ENCODE measurements around the gene SLC25A23. TPM values are rescaled to one million over a fixed set of nuclear protein-coding genes. Genes with fewer than 3 reads are reported as not detected.

Gene SLC25A23
- total RNA-seq, 3 donors from 2014 or later = 14.0 to 37.8 (median 18.4) TPM

GRCh38 chr19:6473647-6474046 lies 14.1 kb upstream of the SLC25A23 start:
- DNase-seq (ENCODE audit: low spot score in 2 of 2) = no peak
- Histone ChIP-seq H3K27me3 (peaks cover 0 to 23% of the 10 kb centered on the region in 2 donors), H3K27ac (no peak overlapping the region), H3K9me3 (no peaks in the 10 kb centered on the region), H3K36me3 (no peaks in the 10 kb centered on the region), H3K4me3 (no peak overlapping the region), H3K4me1 (peaks cover 0 to 5% of the 10 kb centered on the region in 2 donors)
- intact Hi-C loops (cut with DNase I; ENCODE audit: low total_unique reads) = no loop called here
- no peak for TF ChIP-seq CTCF (IDR thresholded peaks at IDR 0.05)
- no peak for TF ChIP-seq POLR2AphosphoS5 (IDR thresholded peaks at IDR 0.05)
- TF ChIP-seq POLR2A (IDR thresholded peaks at IDR 0.05) = no peak

GRCh38 chr19:6472713-6473112 lies 13.1 kb upstream of the SLC25A23 start:
- no peak for TF ChIP-seq CTCF (IDR thresholded peaks at IDR 0.05)
- no peak for TF ChIP-seq POLR2AphosphoS5 (IDR thresholded peaks at IDR 0.05)
- TF ChIP-seq POLR2A (IDR thresholded peaks at IDR 0.05) = no peak
- no peak overlapping the region for H3K27ac ChIP-seq
- intact Hi-C loops (cut with DNase I; ENCODE audit: low total_unique reads) = no loop called here
- H3K27me3 ChIP-seq = peaks cover 0 to 23% of the 10 kb centered on the region in 2 donors
- no peak overlapping the region for H3K4me3 ChIP-seq
- no peak for DNase-seq (ENCODE audit: low spot score in 2 of 2)
- no peaks in the 10 kb centered on the region for H3K36me3 ChIP-seq
- H3K4me1 ChIP-seq = peaks cover 0 to 5% of the 10 kb centered on the region in 2 donors
- no peaks in the 10 kb centered on the region for H3K9me3 ChIP-seq

GRCh38 chr19:6471076-6471475 lies 11.5 kb upstream of the SLC25A23 start:
- Histone ChIP-seq H3K27ac (no peak overlapping the region), H3K9me3 (no peaks in the 10 kb centered on the region), H3K36me3 (no peaks in the 10 kb centered on the region), H3K27me3 (peaks cover 0 to 14% of the 10 kb centered on the region in 2 donors), H3K4me3 (no peak overlapping the region), H3K4me1 (peaks cover 0 to 5% of the 10 kb centered on the region in 2 donors)
- TF ChIP-seq CTCF (IDR thresholded peaks at IDR 0.05) (no peak), POLR2A (IDR thresholded peaks at IDR 0.05) (no peak), POLR2AphosphoS5 (IDR thresholded peaks at IDR 0.05) (no peak)
- DNase-seq (ENCODE audit: low spot score in 2 of 2) = no peak
- intact Hi-C loops (cut with DNase I; ENCODE audit: low total_unique reads) = no loop called here

- no peaks in the 10 kb centered on the region for H3K9me3 ChIP-seq
- DNase-seq (ENCODE audit: low spot score in 2 of 2) = no peak
- intact Hi-C loops (cut with DNase I; ENCODE audit: low total_unique reads) = no loop called here
- no peak overlapping the region for H3K4me3 ChIP-seq
- H3K27ac ChIP-seq = no peak overlapping the region
- H3K4me1 ChIP-seq = no peaks in the 10 kb centered on the region
- no peaks in the 10 kb centered on the region for H3K36me3 ChIP-seq
- H3K27me3 ChIP-seq = peaks cover 0 to 5% of the 10 kb centered on the region in 2 donors
- TF ChIP-seq POLR2AphosphoS5 (IDR thresholded peaks at IDR 0.05) (no peak), POLR2A (IDR thresholded peaks at IDR 0.05) (no peak), CTCF (IDR thresholded peaks at IDR 0.05) (no peak)
Measured at GRCh38 chr19:6470173-6470572, 10.6 kb upstream of the SLC25A23 start.

- no peak for TF ChIP-seq POLR2AphosphoS5 (IDR thresholded peaks at IDR 0.05)
- no peak for TF ChIP-seq CTCF (IDR thresholded peaks at IDR 0.05)
- no peak for TF ChIP-seq POLR2A (IDR thresholded peaks at IDR 0.05)
- Histone ChIP-seq H3K4me3 (no peak overlapping the region), H3K27me3 (peaks cover 0 to 5% of the 10 kb centered on the region in 2 donors), H3K27ac (no peak overlapping the region), H3K9me3 (no peaks in the 10 kb centered on the region), H3K4me1 (peaks cover 0 to 5% of the 10 kb centered on the region in 2 donors), H3K36me3 (no peaks in the 10 kb centered on the region)
- no peak for DNase-seq (ENCODE audit: low spot score in 2 of 2)
- intact Hi-C loops (cut with DNase I; ENCODE audit: low total_unique reads) = no loop called here
Measured at GRCh38 chr19:6467384-6467783, 7.8 kb upstream of the SLC25A23 start.
